ENCODE data around the gene PLEKHO2. TPM values are rescaled to one million over a fixed set of nuclear protein-coding genes. Genes with fewer than 3 reads are reported as not detected.

The PLEKHO2 gene
- total RNA-seq, 2 donors from 2014 or later: 7.0 to 9.9 TPM

DNA sequence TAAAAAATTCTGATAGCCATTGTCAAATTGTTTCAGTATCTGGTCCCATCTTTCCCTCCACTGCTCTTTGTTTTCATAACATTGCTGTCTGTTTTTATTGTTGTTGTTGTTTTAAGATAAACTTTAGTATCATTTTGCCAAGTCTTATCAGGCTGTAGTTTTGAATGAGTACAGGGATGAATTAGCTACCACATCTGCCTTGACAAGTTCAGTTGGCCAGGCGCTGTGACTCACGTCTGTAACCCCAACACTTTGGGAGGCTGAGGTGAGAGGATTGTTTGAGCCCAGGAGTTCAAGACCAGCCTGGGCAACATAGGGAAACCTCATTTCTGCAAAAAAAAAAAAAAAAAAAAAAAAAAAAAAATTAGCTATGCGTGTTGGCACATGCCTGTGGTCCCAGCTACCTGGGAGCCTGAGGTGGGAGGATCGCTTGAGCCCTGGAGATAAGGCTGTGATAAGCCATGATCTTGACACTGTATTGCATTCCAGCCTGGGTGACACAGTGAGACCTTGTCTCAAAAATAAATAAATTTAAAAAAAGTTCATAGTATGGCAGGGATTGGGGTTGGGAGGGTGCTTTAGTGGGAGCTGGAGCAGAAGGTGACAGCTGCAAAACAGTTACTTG is 61.7 kb downstream of the PLEKHO2 start:
- no peaks in the 10 kb centered on the region for H3K36me3 ChIP-seq (replicated peaks in 1 of 2; ENCODE audit: insufficient read depth in 1 of 2, low read depth in 2 of 2)
- no peak overlapping the region for H3K27ac ChIP-seq
- H3K4me1 ChIP-seq: peaks cover 8% of the 10 kb centered on the region
- no peaks in the 10 kb centered on the region for H3K27me3 ChIP-seq
- DNase-seq: no peak
- TF ChIP-seq, protein P1, sequence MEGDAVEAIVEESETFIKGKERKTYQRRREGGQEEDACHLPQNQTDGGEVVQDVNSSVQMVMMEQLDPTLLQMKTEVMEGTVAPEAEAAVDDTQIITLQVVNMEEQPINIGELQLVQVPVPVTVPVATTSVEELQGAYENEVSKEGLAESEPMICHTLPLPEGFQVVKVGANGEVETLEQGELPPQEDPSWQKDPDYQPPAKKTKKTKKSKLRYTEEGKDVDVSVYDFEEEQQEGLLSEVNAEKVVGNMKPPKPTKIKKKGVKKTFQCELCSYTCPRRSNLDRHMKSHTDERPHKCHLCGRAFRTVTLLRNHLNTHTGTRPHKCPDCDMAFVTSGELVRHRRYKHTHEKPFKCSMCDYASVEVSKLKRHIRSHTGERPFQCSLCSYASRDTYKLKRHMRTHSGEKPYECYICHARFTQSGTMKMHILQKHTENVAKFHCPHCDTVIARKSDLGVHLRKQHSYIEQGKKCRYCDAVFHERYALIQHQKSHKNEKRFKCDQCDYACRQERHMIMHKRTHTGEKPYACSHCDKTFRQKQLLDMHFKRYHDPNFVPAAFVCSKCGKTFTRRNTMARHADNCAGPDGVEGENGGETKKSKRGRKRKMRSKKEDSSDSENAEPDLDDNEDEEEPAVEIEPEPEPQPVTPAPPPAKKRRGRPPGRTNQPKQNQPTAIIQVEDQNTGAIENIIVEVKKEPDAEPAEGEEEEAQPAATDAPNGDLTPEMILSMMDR (IDR thresholded peaks at IDR 0.05): no peak
- TF ChIP-seq POLR2A (IDR thresholded peaks at IDR 0.05): no peak
- intact Hi-C loops (cut with DNase I): loop anchor here (10.0 kb wide), 1 partner anchor 169 kb away; no protein-coding TSS in a partner anchor
- H3K4me3 ChIP-seq: no peak overlapping the region
- H3K9me3 ChIP-seq: peaks cover 0 to 6% (median 0%) of the 10 kb centered on the region in 3 donors
- 67 to 70% methylated on average over 4 of the region's 4 CpGs for WGBS, 2 donors
- ATAC-seq: no peak

DNA sequence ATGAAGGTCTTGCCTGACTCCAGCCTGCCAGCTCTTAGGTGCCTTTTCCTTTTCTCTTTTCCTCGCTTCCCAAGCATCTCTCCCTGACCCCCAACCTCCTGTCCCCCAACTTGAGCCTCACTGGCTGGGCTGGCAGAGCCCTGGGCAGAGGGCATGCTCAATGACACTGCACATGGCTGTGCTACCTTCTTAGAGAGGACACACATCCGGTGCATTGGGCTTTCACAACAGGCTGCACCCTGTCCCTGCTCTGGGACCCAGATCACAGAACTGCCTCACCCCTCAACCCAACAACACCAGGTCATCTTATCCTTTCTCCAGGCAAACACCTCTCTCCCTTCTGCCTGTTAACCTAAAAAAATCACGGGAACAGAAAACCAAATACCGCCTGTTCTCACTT is 62.5 kb downstream of the PLEKHO2 start:
- TF ChIP-seq POLR2A (IDR thresholded peaks at IDR 0.05): no peak
- TF ChIP-seq, protein P1 (IDR thresholded peaks at IDR 0.05): no peak
- WGBS, 2 donors: 78 to 79% methylated on average over 4 of the region's 4 CpGs
- intact Hi-C loops (cut with DNase I): loop anchor here (10.0 kb wide), 1 partner anchor 169 kb away; no protein-coding TSS in a partner anchor

DNA sequence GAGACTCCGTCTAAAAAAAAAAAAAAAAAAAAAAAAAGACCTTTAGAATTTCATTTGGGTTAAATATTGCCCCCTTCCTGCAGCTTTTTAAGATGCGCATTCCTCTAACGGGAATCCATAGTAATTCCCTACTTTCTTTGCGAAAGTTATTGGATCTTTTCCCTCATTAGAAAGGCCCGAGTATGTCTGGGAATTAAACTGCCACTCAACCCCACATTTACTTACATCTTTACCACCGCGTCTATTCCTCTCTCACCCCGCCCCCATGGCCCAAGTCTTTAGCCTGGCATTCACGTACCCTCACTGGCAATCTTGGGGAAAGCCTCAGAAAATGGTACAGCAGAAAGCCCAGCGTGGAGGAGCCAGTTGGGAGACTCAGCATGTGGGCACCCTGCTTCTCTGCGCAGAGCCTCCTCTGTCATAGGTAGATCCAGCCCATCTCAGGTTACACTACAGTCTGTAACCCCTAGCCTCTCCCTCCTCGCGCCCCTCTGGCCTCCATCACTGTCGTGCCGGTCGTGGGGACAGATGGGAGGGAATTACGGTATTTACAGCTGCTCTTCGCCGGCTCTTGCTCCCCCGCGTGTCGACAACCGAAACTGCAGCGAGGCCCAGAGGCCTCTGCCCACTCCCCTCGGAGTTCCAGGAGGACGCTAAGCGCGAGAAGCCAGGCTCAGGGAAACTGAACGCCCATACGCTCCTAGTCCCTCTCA is 63.6 kb downstream of the PLEKHO2 start:
- H3K9me3 ChIP-seq: peaks cover 0 to 6% (median 0%) of the 10 kb centered on the region in 3 donors
- no peak overlapping the region for H3K27ac ChIP-seq
- DNase-seq: peak; percentile 70 to 80 (median 76)
- ATAC-seq: peak; percentile 85
- H3K27me3 ChIP-seq: no peaks in the 10 kb centered on the region
- H3K4me1 ChIP-seq: peaks cover 8% of the 10 kb centered on the region
- WGBS, 2 donors: 12 to 31% methylated on average over 18 to 30 of the region's 30 CpGs
- H3K4me3 ChIP-seq: no peak overlapping the region
- TF ChIP-seq POLR2A (IDR thresholded peaks at IDR 0.05): no peak
- TF ChIP-seq, protein P1 (IDR thresholded peaks at IDR 0.05): peak; percentile 63 to 84 (median 80)
- intact Hi-C loops (cut with DNase I): loop anchor here (10.0 kb wide), 1 partner anchor 170 kb away; no protein-coding TSS in a partner anchor
- H3K36me3 ChIP-seq (replicated peaks in 1 of 2; ENCODE audit: insufficient read depth in 1 of 2, low read depth in 2 of 2): no peaks in the 10 kb centered on the region

More for the DNA sequence above, 62.5 kb downstream of the PLEKHO2 start:
- H3K27me3 ChIP-seq: no peaks in the 10 kb centered on the region
- no peak overlapping the region for H3K4me3 ChIP-seq
- no peaks in the 10 kb centered on the region for H3K36me3 ChIP-seq (replicated peaks in 1 of 2; ENCODE audit: insufficient read depth in 1 of 2, low read depth in 2 of 2)
- no peak overlapping the region for H3K27ac ChIP-seq
- no peak for ATAC-seq
- no peak for DNase-seq
- H3K9me3 ChIP-seq: peaks cover 0 to 6% (median 0%) of the 10 kb centered on the region in 3 donors
- H3K4me1 ChIP-seq: peaks cover 8% of the 10 kb centered on the region

DNA sequence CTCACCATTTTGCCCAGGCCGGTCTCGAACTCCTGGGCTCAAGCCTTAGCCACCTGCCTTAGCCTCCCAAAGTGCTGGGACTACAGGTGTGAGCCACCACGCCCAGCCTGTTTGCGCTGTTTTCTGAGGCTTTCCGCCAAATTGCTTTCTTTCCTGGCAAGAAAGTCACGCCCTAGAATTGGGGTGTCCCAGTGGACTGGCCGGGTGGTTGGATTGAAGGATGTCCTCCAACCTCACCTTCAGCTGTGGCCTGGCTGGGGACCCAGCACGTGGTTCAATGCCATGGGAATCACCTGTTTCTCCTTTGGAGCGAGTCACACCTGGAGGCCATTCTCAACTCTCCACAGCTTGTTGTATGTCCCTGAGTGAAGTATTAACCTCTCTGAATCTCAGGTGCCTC is 64.2 kb downstream of the PLEKHO2 start:
- WGBS, 2 donors: 84 to 100% methylated on average over 6 to 9 of the region's 9 CpGs
- TF ChIP-seq, protein P1 (IDR thresholded peaks at IDR 0.05): no peak
- TF ChIP-seq POLR2A (IDR thresholded peaks at IDR 0.05): no peak
- ATAC-seq: no peak
- Histone ChIP-seq H3K27me3 (no peaks in the 10 kb centered on the region), H3K9me3 (peaks cover 0 to 2% (median 0%) of the 10 kb centered on the region in 3 donors), H3K27ac (no peak overlapping the region), H3K4me1 (peaks cover 8% of the 10 kb centered on the region), H3K36me3 (replicated peaks in 1 of 2; ENCODE audit: insufficient read depth in 1 of 2, low read depth in 2 of 2) (no peaks in the 10 kb centered on the region), H3K4me3 (no peak overlapping the region)
- DNase-seq: no peak
- intact Hi-C loops (cut with DNase I): loop anchor here (10.0 kb wide), 1 partner anchor 171 kb away; no protein-coding TSS in a partner anchor
